EH (cell line): ENCODE measurements around the gene DTX1.

Experiments
- DNase-seq: peaks from one replicate; pipeline ENCODE4 v3.0.0-alpha.2; 2015; ENCODE audit warnings: low read depth

DTX1 gene

GRCh38 chr12:113114447-113115178 lies 58.1 kb downstream of the DTX1 start:
- DNase-seq = no peak

- no peak for DNase-seq
These were observed 59.1 kb downstream of the DTX1 start for GRCh38 chr12:113115455-113116126.

- DNase-seq = no peak
These were observed 60.3 kb downstream of the DTX1 start for GRCh38 chr12:113116875-113117274.

GRCh38 chr12:113117684-113118083 lies 61.2 kb downstream of the DTX1 start:
- peak; percentile 5 for DNase-seq

- no peak for DNase-seq
These were observed 61.6 kb downstream of the DTX1 start for GRCh38 chr12:113118142-113118541.

GRCh38 chr12:113119980-113120669 lies 63.6 kb downstream of the DTX1 start:
- DNase-seq = no peak

GRCh38 chr12:113120670-113121370 lies 64.3 kb downstream of the DTX1 start:
- no peak for DNase-seq

- no peak for DNase-seq
These were observed 71.3 kb downstream of the DTX1 start for GRCh38 chr12:113127791-113128199.

GRCh38 chr12:113128802-113129663 lies 72.5 kb downstream of the DTX1 start:
- no peak for DNase-seq

GRCh38 chr12:113129664-113130456 lies 73.3 kb downstream of the DTX1 start:
- no peak for DNase-seq

DNA sequence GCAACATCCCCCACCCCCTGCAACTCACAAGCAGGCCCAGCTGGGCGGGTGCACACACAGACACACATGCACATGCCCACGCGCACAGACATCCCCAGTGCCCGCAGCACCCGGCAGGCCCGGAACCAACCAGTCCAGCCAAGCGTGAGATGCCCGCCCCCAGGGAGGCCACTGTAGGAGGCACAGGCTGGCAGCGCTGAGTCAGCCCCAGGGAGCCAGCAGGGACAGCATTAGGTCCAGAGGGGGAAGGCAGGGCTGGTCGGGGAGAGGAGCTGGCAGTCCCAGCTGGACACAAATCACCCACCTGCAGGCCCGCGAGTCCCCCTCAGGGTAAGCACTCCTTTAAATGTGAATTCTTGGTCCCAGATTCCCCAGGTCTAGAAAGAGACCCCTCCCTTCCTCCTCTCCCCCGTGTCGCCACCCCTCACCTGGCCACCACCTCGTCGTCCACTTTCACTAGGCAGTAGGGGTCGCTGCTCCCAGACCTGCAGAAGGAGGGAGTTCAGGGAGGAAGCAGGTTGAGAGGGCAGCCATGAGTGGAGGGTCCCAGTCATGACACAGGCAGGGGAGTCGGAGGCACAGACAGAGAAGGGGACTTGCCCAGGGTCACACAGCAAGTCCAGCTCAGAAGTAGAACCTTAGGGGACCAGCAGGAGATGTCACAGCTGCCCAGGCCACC lies 74.1 kb downstream of the DTX1 start:
- no peak for DNase-seq

DNA sequence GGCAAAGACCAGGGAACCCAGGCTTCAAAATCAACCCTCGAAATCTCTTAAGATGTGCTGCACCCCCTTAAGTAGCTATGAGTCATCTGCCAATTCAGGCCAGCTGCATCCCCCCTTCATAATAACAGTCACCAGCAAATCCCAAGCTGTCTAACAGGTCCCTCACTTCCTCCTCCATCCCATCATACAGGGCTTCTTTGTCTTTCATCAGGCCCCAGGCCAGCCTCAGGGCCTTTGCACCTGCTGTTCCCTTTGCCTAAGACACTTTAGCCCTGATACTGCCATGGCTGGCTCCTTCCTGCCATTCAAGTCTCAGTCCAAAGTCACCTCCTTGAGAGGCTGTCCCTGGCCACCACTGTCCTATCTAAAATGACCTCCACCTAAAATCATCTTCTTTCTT lies 75.0 kb downstream of the DTX1 start:
- no peak for DNase-seq

DNA sequence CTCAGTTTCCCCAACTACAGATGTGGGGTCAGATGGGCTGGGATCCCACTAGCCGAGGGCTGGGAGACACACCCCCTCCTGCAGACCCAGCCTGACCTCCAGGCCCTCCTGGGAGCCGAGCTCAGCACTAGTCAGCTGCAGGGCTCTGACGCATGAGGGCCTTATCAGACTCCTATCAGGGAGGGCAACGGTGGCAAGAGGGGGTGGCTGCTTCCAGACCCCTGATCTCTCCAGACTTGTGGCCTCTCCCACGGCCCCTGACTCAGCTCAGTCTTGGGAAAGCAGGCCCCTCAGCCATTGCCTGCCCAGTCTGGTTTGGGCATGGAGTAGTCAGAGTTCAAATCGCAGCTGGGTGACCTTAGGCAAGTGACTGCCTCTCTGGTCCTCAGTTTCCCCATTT lies 76.5 kb downstream of the DTX1 start:
- no peak for DNase-seq

DNA sequence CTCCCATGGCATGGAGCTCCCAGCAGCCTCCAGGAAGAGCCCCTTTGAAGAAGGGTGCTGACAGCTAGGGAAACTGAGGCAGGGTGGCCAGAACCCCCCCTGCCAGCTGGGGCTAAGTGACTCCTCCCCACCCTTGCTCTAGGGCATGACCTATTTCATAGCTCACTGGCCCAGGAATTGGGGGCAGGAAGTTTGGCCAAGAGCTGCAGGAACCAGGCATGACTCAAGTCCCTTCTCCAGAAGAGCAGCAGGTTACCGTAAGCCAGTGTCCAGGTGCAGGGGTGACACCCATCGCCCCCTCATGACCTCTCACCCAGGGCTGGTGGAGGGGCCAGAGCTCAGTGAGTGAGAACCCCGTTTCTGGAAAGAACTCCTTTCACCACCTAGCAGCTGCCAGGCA lies 77.1 kb downstream of the DTX1 start:
- DNase-seq = no peak

DNA sequence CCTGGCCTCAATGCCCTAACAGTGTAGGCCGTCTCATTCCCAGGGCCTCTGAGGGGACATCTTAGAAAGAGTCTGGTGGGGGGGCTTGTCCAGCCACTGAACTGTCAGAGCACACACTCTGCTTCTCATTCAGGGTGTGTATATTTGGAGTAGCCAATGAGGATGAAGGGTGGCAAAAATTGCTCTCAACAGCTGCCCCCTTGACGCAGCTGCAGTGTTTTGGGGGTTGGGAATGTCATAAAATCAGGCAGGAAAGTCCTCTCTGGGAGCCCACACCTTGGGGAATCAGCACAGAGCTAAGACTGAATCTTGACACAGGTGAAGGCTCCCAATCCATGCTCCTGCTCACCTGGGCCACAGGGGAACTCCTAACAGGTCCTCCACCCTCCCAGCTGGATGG lies 77.5 kb downstream of the DTX1 start:
- no peak for DNase-seq

GRCh38 chr12:113134521-113134951 lies 78.0 kb downstream of the DTX1 start:
- DNase-seq = no peak

DNA sequence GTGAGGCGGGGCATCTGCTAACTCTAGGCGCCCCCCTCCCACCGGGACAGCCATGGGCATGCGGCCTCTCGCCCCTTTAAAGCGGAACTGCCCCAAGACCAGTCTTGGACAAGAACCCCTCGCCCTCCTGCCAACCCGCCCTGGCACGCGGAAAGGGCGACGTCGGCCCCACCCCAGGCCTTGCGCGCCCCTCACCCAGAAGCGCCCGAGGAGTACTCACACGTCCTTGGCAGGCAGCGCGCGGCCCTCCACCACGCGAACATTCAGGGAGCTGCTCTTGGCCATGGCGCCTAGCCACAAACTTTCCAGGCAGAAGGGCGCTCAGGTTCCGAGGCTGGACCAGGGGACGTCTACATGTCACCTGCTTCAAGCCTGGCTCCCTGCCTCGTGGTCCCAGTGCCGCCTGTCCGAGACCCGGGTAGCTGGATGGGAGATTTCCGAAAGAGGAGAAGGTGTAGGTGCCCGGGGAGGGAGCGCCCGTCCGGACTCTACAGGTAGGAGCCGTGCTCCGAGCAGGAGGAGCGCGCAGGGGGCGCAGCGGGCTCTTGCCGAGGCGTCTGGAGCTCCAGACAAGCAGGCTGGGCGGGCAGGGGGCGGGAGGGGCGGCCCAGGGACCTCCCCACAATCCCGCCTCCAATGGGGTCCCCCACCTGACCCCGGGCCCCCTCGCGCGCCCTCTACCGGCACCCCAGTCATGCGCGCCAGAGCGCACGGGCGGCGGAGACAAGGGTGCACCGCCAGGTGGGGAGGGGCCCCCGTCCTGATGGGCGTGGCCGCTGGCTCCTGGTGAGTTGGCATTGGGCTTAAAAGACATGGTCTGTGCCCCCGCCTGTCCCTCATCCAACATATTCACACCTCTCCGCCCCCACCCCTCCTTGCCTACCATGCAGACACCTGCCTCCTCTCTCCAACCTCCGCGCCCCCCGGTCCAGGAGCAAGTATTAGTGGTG lies 78.9 kb downstream of the DTX1 start, which contains the start of gene RASAL1:
TSS of gene RASAL1 (minus strand) at position 584 of the 950 bp plus-strand sequence. CDS start at position 285, 299 bp downstream.
- no peak for DNase-seq

- DNase-seq = no peak
These were observed 79.8 kb downstream of the DTX1 start for GRCh38 chr12:113136128-113136989.
